ENCODE measurements around the gene TMCO5A.

- no peak for TF ChIP-seq POLR2A (IDR thresholded peaks at IDR 0.05; ENCODE audit: low read length)
- no peak for TF ChIP-seq GATA1 (IDR thresholded peaks at IDR 0.05; ENCODE audit: low read depth, low read length)
Observed at GRCh38 chr15:37979671-37980409, 45.4 kb downstream of the TMCO5A start.

Measured in erythroblast (primary cell).